ENCODE data around the gene ANO6.

DNA sequence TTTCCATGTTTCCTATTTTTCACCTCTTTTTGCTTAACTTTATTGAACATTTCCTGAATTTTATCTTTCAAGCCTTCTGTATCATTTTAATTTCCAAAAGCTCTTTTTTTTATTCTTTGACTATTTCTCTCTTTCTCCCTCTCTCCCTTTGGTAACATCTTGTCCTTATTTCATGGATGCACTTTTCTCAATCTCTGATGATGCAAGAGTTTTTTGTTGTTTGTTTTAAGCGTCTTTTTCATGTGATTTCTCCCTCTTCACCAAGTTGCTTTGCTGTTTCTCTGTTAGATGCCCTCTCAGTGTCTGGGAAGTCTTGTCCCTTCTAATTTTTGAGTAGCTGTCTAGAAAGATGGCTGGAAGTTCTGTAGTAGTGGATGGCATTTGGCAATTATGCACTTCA lies 62.6 kb downstream of the ANO6 start:
- TF ChIP-seq, protein P1, sequence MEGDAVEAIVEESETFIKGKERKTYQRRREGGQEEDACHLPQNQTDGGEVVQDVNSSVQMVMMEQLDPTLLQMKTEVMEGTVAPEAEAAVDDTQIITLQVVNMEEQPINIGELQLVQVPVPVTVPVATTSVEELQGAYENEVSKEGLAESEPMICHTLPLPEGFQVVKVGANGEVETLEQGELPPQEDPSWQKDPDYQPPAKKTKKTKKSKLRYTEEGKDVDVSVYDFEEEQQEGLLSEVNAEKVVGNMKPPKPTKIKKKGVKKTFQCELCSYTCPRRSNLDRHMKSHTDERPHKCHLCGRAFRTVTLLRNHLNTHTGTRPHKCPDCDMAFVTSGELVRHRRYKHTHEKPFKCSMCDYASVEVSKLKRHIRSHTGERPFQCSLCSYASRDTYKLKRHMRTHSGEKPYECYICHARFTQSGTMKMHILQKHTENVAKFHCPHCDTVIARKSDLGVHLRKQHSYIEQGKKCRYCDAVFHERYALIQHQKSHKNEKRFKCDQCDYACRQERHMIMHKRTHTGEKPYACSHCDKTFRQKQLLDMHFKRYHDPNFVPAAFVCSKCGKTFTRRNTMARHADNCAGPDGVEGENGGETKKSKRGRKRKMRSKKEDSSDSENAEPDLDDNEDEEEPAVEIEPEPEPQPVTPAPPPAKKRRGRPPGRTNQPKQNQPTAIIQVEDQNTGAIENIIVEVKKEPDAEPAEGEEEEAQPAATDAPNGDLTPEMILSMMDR (IDR thresholded peaks at IDR 0.05) = no peak
- TF ChIP-seq ZFX (IDR thresholded peaks at IDR 0.05; ENCODE audit: borderline replicate concordance) = no peak
